ENCODE results near the gene RCSD1.

Gene RCSD1

GRCh38 chr1:167661527-167662426 lies 31.7 kb downstream of the RCSD1 start:
- TF ChIP-seq TAF1 (IDR thresholded peaks at IDR 0.05; ENCODE audit: low read depth, low read length) (no peak), POLR2A (IDR thresholded peaks at IDR 0.05; ENCODE audit: low read depth, low read length) (no peak), SPI1 (IDR thresholded peaks at IDR 0.05; ENCODE audit: low read depth, low read length) (no peak), POU2F2 (IDR thresholded peaks at IDR 0.05; ENCODE audit: low read depth, low read length) (no peak), POLR2AphosphoS5 (IDR thresholded peaks at IDR 0.05; ENCODE audit: low read depth, low read length) (no peak)
- DNase-seq (ENCODE audit: insufficient read length, low spot score): no peak
- no peak for FAIRE-seq

- FAIRE-seq (no peak), DNase-seq (ENCODE audit: insufficient read length, low spot score) (no peak)
- no peak for TF ChIP-seq POU2F2 (IDR thresholded peaks at IDR 0.05; ENCODE audit: low read depth, low read length)
- no peak for TF ChIP-seq POLR2AphosphoS5 (IDR thresholded peaks at IDR 0.05; ENCODE audit: low read depth, low read length)
- no peak for TF ChIP-seq SPI1 (IDR thresholded peaks at IDR 0.05; ENCODE audit: low read depth, low read length)
- TF ChIP-seq PAX5 (IDR thresholded peaks at IDR 0.05; ENCODE audit: insufficient read depth, low read length, severe bottlenecking): no peak
- TF ChIP-seq POLR2A (IDR thresholded peaks at IDR 0.05; ENCODE audit: low read depth, low read length): no peak
- no peak for TF ChIP-seq TAF1 (IDR thresholded peaks at IDR 0.05; ENCODE audit: low read depth, low read length)
These were observed 33.2 kb downstream of the RCSD1 start for GRCh38 chr1:167663002-167663772.

- TF ChIP-seq SPI1 (IDR thresholded peaks at IDR 0.05; ENCODE audit: low read depth, low read length) (no peak), PAX5 (IDR thresholded peaks at IDR 0.05; ENCODE audit: insufficient read depth, low read length, severe bottlenecking) (no peak)
- DNase-seq (ENCODE audit: insufficient read length, low spot score) (no peak), FAIRE-seq (no peak)
These were observed 35.4 kb downstream of the RCSD1 start for GRCh38 chr1:167665469-167665868.

DNA sequence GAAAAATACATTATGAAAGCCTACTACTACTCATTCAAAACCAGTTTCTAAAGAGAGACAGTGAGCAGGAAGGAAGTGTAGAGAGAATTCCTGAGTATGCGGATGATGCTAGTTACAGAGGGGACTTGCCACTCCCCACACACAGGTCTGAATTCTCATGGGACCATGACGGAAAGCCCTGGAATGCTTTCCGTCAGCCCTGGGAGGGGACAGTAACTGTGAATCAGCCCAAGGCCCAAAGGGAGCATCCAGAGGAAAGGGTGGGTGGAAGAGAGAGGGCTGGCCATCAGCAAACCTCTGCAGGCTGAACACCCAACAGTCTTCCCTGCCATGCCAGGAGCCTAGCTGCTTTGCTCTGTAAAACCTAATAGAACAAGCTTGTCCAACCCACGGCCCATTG lies 36.4 kb downstream of the RCSD1 start:
- no peak for FAIRE-seq
- DNase-seq (ENCODE audit: insufficient read length, low spot score): no peak
- no peak for TF ChIP-seq PAX5 (IDR thresholded peaks at IDR 0.05; ENCODE audit: insufficient read depth, low read length, severe bottlenecking)
- no peak for TF ChIP-seq TAF1 (IDR thresholded peaks at IDR 0.05; ENCODE audit: low read depth, low read length)
- TF ChIP-seq POLR2AphosphoS5 (IDR thresholded peaks at IDR 0.05; ENCODE audit: low read depth, low read length): no peak
- TF ChIP-seq POLR2A (IDR thresholded peaks at IDR 0.05; ENCODE audit: low read depth, low read length): no peak
- no peak for TF ChIP-seq SPI1 (IDR thresholded peaks at IDR 0.05; ENCODE audit: low read depth, low read length)
- no peak for TF ChIP-seq POU2F2 (IDR thresholded peaks at IDR 0.05; ENCODE audit: low read depth, low read length)

DNA sequence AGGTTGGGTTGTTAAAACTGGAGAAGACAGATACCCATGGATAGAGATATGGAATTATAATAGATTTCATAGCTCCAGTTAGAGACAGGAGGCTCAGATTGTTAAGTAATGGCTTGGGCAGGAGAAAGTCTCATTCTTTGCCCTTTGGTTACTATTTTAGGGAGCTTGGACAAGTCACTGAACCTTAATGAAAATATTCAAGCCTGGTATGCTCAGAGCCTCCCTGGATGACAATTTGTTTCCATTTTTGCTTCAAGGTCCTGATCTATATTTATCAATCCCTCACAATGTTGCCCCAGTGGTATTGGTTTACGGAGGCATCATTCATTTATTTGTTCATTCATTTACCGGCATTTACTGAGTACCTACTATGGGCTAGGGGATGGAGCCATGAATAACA lies 37.5 kb downstream of the RCSD1 start:
- no peak for FAIRE-seq
- no peak for TF ChIP-seq SPI1 (IDR thresholded peaks at IDR 0.05; ENCODE audit: low read depth, low read length)
- no peak for TF ChIP-seq POLR2A (IDR thresholded peaks at IDR 0.05; ENCODE audit: low read depth, low read length)
- TF ChIP-seq POLR2AphosphoS5 (IDR thresholded peaks at IDR 0.05; ENCODE audit: low read depth, low read length): no peak
- no peak for TF ChIP-seq TAF1 (IDR thresholded peaks at IDR 0.05; ENCODE audit: low read depth, low read length)
- TF ChIP-seq POU2F2 (IDR thresholded peaks at IDR 0.05; ENCODE audit: low read depth, low read length): no peak
- TF ChIP-seq PAX5 (IDR thresholded peaks at IDR 0.05; ENCODE audit: insufficient read depth, low read length, severe bottlenecking): no peak
- no peak for DNase-seq (ENCODE audit: insufficient read length, low spot score)

- FAIRE-seq (no peak), DNase-seq (ENCODE audit: insufficient read length, low spot score) (no peak)
- TF ChIP-seq POLR2AphosphoS5 (IDR thresholded peaks at IDR 0.05; ENCODE audit: low read depth, low read length) (no peak), SPI1 (IDR thresholded peaks at IDR 0.05; ENCODE audit: low read depth, low read length) (peak; percentile 94)
These were observed 38.1 kb downstream of the RCSD1 start for GRCh38 chr1:167668108-167668507.

DNA sequence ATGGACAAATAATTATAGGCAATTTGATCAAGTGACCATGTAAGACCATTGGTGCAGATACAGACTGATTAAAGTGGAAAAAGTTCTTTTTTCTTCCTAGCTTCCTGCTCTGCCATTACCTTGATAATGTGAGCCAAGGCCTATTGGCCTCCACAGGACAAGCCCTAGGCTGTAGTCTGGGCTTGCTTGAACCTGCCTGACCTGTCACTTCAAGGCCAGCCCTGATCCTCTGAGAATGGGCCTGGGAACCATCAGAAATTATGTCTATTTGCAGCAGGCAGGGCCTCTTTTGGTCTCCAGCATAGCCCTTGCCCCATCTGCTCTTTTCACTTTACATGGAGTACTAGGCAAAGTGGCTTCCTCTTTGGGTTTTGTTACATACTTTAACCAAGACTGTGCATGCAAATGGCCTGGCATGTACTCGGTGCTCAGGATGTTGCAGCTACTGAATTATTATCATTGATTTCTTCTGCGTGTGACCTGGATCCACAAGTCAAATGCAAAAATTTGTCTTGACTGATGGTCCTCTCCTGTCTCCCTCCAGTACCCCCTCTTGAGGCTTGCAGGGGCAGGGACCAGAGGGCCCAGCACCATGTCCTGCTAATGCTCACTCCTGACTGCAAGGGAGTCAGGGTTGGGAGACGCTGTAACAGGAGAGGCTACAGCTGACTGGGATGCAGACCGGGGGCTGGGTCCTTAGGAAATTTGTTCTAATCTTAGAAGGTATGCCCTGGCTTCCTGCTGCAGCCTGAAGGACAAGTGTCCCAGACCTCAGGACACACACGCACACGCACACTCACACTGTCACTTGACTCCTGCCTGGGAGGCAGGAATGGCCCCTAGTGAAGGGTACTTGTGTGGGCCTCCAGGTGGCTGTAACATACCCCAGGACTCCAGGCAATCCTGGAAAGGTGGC lies 39.4 kb downstream of the RCSD1 start:
- FAIRE-seq (peak; percentile 58), DNase-seq (ENCODE audit: insufficient read length, low spot score) (no peak)
- TF ChIP-seq SPI1 (IDR thresholded peaks at IDR 0.05; ENCODE audit: low read depth, low read length) (peak; percentile 50; the same call in 1 of the 2 replicates), POLR2AphosphoS5 (IDR thresholded peaks at IDR 0.05; ENCODE audit: low read depth, low read length) (no peak), POU2F2 (IDR thresholded peaks at IDR 0.05; ENCODE audit: low read depth, low read length) (0 out of 2 replicates have a peak, but pooled peaks have one; percentile 18)

DNA sequence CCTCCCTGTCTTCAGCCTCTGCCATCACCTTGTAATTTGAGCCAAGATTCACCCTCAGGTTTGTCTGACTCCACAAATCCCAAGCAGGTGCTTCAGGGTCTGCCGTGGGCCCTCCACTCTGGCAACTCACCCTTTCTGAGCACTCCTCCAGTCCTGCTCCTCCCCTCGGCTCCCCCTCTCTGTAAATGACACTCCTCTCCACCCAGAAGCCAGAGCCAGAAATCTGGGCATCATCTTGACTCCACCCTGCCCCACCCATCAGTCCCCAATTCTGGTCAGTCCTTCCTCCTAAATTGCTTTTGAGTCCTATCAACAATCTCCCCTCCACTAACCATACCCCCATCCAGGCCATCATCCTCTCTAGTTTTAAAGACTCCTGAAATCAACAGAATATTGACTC lies 40.5 kb downstream of the RCSD1 start:
- FAIRE-seq (no peak), DNase-seq (ENCODE audit: insufficient read length, low spot score) (no peak)
- no peak for TF ChIP-seq POLR2A (IDR thresholded peaks at IDR 0.05; ENCODE audit: low read depth, low read length)
- no peak for TF ChIP-seq PAX5 (IDR thresholded peaks at IDR 0.05; ENCODE audit: insufficient read depth, low read length, severe bottlenecking)
- no peak for TF ChIP-seq SPI1 (IDR thresholded peaks at IDR 0.05; ENCODE audit: low read depth, low read length)
- TF ChIP-seq TAF1 (IDR thresholded peaks at IDR 0.05; ENCODE audit: low read depth, low read length): no peak
- no peak for TF ChIP-seq POU2F2 (IDR thresholded peaks at IDR 0.05; ENCODE audit: low read depth, low read length)
- no peak for TF ChIP-seq POLR2AphosphoS5 (IDR thresholded peaks at IDR 0.05; ENCODE audit: low read depth, low read length)

All from GM12891 (cell line).